Spleen (tissue), 11 donors: ENCODE data around the gene NPNT. TPM values are rescaled to one million over a fixed set of nuclear protein-coding genes. Genes with fewer than 3 reads are reported as not detected.
A peak's percentile ranks its signal among the peaks of the same experiment; 100 is the strongest.

Experiments
- DNase-seq: peaks from one replicate; pipeline ENCODE4 v3.0.0-alpha.2; 2020
- H3K27ac ChIP-seq, 8 donors: fragments of 200-600 bp; sonication (generic) in 7 of 8; 1 replicate in 4 of 8; 2 replicates in 4 of 8; pipeline versions ENCODE4 v1.5.0 to v1.8.0; 2016 to 2021; ENCODE audit warnings: inconsistent platforms in 4 of 8, mild to moderate bottlenecking in 4 of 8, moderate library complexity in 1 of 8
- H3K27me3 ChIP-seq, 7 donors: fragments of 200-600 bp; sonication (generic) in 6 of 7; replicated peaks in 1 of 7; 1 replicate in 4 of 7; 2 replicates in 3 of 7; pipeline versions ENCODE4 v1.5.0 to v1.8.0; 2016 to 2021; ENCODE audit warnings: inconsistent platforms in 3 of 7, mild to moderate bottlenecking in 1 of 7
- H3K36me3 ChIP-seq, 6 donors: fragments of 200-600 bp; sonication (generic) in 5 of 6; 1 replicate in 4 of 6; 2 replicates in 2 of 6; pipeline versions ENCODE4 v1.5.0 to v1.8.0; 2016 to 2021; ENCODE audit warnings: inconsistent platforms in 2 of 6
- H3K4me1 ChIP-seq, 6 donors: fragments of 200-600 bp; sonication (generic) in 5 of 6; 1 replicate in 3 of 6; 2 replicates in 3 of 6; pipeline versions ENCODE4 v1.5.0 to v1.8.0; 2016 to 2021; ENCODE audit warnings: inconsistent platforms in 3 of 6
- H3K4me3 ChIP-seq, 8 donors: fragments of 200-600 bp; sonication (generic) in 7 of 8; 1 replicate in 4 of 8; 2 replicates in 4 of 8; pipeline versions ENCODE4 v1.5.0 to v1.8.0; 2016 to 2021; ENCODE audit warnings: inconsistent platforms in 4 of 8, mild to moderate bottlenecking in 4 of 8, moderate library complexity in 2 of 8
- H3K9me3 ChIP-seq, 8 donors: fragments of 200-600 bp; sonication (generic) in 7 of 8; 1 replicate in 4 of 8; 2 replicates in 4 of 8; pipeline versions ENCODE4 v1.5.0 to v1.8.0; 2016 to 2021; ENCODE audit warnings: inconsistent platforms in 4 of 8
- POLR2A ChIP-seq, 3 donors: fragments of 450-650 bp; IDR thresholded peaks; one replicate each; pipeline ENCODE4 v1.5.1; 2017; ENCODE audit warnings: antibody characterized with exemption in 3 of 3, mild to moderate bottlenecking in 1 of 3
- POLR2AphosphoS5 ChIP-seq, 3 donors: sonication (generic); formaldehyde crosslinking; IDR thresholded peaks; one replicate each; pipeline ENCODE4 v1.5.1; 2017; ENCODE audit warnings: antibody characterized with exemption in 3 of 3
- WGBS, 5 donors: extraction: QIAGEN DNeasy Blood & Tissue Kit in 3 of 5; methylation state at CpG; one replicate each; pipeline versions ENCODE4 v1.1.5 to v1.1.7; 2013 to 2018; 5-methylcytosine and 5-hydroxymethylcytosine counted together
- intact Hi-C: fragments of 100-400 bp; cut with DNase I; formaldehyde crosslinking; loops from one replicate; pipeline ENCODE4 v1.15.0; 2023; ENCODE audit warnings: low total_unique reads
- polyA plus RNA-seq, 3 donors: library from polyadenylated mRNA; stranded (reverse); fragments of 200-250 nt; gene quantifications; one replicate each; pipeline ENCODE4 v1.2.1, GENCODE V29; 2013
- total RNA-seq, 7 donors: library from RNA; depleted of rRNA in 3 of 7; stranded (reverse); fragments of >200 nt in 3 of 7; fragmentation: NEBNext Ultra II Directional in 4 of 7; extraction: Animal tissue kit (Norgen Biotek cat#: 25700) in 4 of 7; gene quantifications; one replicate each; pipeline versions ENCODE4 v1.1.0 to v1.2.1, GENCODE V29; 2016 to 2021
- TF ChIP-seq, protein P1 (sequence below), 11 experiments: fragments of 200-600 bp in 7 of 11; fragments of 450-650 bp in 4 of 11; sonication (generic) in 4 of 11; IDR thresholded peaks in 8 of 11; conservative IDR thresholded peaks in 3 of 11; 1 replicate in 7 of 11; 2 replicates in 4 of 11; pipeline versions ENCODE4 v1.4.0 to v1.8.0; 2016 to 2021; ENCODE audit warnings: antibody characterized with exemption in 11 of 11, inconsistent platforms in 4 of 11, mild to moderate bottlenecking in 1 of 11
- donor health status: healthy with polysubstance abuse.
- donor health status: DM: no; HTN: no; CAD: no; lungs with moderate emphysema.
- donor health status: DM: no; HTN: no; CAD: no.
- donor health status: Bipolar disorder and iron deficiency.
- donor health status: healthy.
- donor health status: DM: no; HTN: no; CAD: no.
- donor health status: DM: yes; HTN: yes; CAD: no.

The NPNT gene
- total and polyA plus RNA-seq, 10 donors = 3.6 to 40.1 (median 14.0) TPM

DNA sequence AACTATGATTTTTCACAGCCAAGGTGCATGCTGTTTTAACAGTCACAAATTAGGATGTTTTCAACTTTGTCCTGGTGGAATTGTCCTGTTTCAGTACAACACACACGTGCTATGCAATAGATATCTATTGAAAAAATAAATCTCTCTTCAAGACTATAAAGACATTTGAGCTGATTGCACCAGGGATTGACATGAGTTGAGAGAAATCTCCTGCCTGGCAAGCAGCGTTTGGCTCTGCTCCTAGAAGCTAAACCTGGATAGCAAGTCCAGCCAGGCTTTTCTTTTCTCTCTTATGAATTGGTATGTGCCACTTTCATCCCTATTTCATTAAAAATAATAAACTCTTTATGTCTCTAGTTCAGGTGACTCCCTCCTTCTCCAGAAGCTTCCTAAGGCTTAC lies 16.6 kb upstream of the NPNT start:
- H3K4me3 ChIP-seq = no peak overlapping the region
- TF ChIP-seq, protein P1, sequence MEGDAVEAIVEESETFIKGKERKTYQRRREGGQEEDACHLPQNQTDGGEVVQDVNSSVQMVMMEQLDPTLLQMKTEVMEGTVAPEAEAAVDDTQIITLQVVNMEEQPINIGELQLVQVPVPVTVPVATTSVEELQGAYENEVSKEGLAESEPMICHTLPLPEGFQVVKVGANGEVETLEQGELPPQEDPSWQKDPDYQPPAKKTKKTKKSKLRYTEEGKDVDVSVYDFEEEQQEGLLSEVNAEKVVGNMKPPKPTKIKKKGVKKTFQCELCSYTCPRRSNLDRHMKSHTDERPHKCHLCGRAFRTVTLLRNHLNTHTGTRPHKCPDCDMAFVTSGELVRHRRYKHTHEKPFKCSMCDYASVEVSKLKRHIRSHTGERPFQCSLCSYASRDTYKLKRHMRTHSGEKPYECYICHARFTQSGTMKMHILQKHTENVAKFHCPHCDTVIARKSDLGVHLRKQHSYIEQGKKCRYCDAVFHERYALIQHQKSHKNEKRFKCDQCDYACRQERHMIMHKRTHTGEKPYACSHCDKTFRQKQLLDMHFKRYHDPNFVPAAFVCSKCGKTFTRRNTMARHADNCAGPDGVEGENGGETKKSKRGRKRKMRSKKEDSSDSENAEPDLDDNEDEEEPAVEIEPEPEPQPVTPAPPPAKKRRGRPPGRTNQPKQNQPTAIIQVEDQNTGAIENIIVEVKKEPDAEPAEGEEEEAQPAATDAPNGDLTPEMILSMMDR (IDR thresholded peaks at IDR 0.05 in 8 of 11, conservative IDR thresholded peaks at IDR 0.05 in 3 of 11) = no peak
- TF ChIP-seq POLR2AphosphoS5 (IDR thresholded peaks at IDR 0.05) = no peak
- no peak for TF ChIP-seq POLR2A (IDR thresholded peaks at IDR 0.05)
- H3K27ac ChIP-seq = no peak overlapping the region
- no peaks in the 10 kb centered on the region for H3K4me1 ChIP-seq
- DNase-seq = no peak
- intact Hi-C loops = no loop called here
- H3K36me3 ChIP-seq = no peaks in the 10 kb centered on the region
- H3K27me3 ChIP-seq = peaks cover 0 to 6% (median 0%) of the 10 kb centered on the region in 7 donors
- 68 to 76% (median 71%) methylated on average over 2 of the region's 2 CpGs for WGBS, 5 donors
- peaks cover 0 to 8% (median 0%) of the 10 kb centered on the region in 8 donors for H3K9me3 ChIP-seq

DNA sequence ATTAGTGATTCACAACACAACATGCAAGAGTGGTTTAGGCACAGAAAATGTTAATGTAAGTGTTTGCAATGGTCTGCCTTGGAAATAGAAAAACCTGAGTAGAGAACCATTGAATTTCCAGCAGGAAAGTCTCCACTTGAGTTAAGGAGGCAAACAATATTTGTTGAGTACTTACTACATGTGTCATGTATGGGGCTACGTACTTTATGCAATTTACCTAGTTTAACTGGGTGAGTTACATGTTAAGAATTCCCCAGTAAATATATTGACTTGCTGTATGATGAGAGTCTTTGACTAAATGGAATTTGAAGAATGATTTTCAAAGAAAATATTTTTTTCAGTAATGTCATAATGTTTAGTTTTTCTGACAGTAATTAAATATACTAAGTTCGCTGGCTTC lies 7.8 kb upstream of the NPNT start:
- WGBS, 5 donors = 72 to 90% (median 87%) methylated on average over 2 of the region's 2 CpGs
- H3K4me3 ChIP-seq = no peak overlapping the region
- DNase-seq = no peak
- TF ChIP-seq, protein P1 (IDR thresholded peaks at IDR 0.05 in 8 of 11, conservative IDR thresholded peaks at IDR 0.05 in 3 of 11) = no peak
- TF ChIP-seq POLR2AphosphoS5 (IDR thresholded peaks at IDR 0.05) = no peak
- H3K27ac ChIP-seq = no peak overlapping the region
- no peaks in the 10 kb centered on the region for H3K4me1 ChIP-seq
- intact Hi-C loops = no loop called here
- no peaks in the 10 kb centered on the region for H3K36me3 ChIP-seq
- peaks cover 0 to 10% (median 0%) of the 10 kb centered on the region in 8 donors for H3K9me3 ChIP-seq
- H3K27me3 ChIP-seq = peaks cover 0 to 11% (median 0%) of the 10 kb centered on the region in 7 donors

DNA sequence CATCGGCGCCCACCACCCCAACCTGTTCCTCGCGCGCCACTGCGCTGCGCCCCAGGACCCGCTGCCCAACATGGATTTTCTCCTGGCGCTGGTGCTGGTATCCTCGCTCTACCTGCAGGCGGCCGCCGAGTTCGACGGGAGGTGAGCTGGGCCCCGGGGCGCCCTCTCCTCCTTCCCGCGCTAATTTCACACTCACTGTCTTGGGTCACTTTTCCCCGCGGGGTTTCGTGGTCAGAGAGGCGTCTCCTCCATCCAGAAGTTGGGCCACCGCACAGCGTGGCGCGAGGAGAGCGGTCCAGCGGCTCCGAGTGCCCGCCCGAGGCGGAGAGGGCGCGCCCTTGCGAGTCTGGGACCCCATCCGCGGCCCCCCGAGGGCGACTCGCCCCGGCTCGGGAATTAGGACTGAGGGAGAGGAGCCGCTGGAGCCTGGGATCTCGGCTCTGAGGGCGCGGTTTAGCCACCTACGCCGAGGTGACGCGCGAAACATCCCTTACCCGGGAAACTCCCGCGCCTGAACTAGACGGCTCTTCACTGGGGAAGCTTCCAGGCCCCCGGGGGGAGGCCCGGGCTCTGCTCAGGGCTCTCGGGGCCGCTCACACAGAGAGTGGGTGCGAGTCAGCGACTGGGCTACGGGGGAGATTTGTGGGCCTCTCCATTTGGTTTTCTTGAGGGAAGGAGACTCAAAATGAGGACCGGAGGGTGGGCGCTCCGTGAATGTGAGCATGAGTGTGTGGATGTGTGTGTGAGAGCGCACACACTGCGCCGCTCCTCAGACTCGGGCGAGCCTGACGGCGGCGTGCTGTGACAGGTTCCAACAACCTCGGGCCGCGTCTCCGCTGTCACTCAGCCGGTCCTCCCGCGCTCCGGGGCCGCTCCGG lies 551 bp downstream of the NPNT start:
- TF ChIP-seq, protein P1 (IDR thresholded peaks at IDR 0.05 in 8 of 11, conservative IDR thresholded peaks at IDR 0.05 in 3 of 11) = peak in 1 of 11 experiments; percentile 33
- TF ChIP-seq POLR2A (IDR thresholded peaks at IDR 0.05) = no peak
- TF ChIP-seq POLR2AphosphoS5 (IDR thresholded peaks at IDR 0.05) = no peak
- Histone ChIP-seq H3K4me3 (peak overlapping the region; percentile 28 to 63 (median 40)), H3K9me3 (no peaks in the 10 kb centered on the region), H3K27ac (peak overlapping the region in 4 of 8 donors; percentile 27 to 73 (median 38)), H3K27me3 (peaks cover 0 to 74% (median 33%) of the 10 kb centered on the region in 7 donors), H3K4me1 (peaks cover 0 to 26% (median 18%) of the 10 kb centered on the region in 6 donors), H3K36me3 (no peaks in the 10 kb centered on the region)
- DNase-seq = no peak
- intact Hi-C loops = no loop called here
- 2 to 3% (median 2%) methylated on average over 46 to 84 of the region's 84 CpGs for WGBS, 5 donors

DNA sequence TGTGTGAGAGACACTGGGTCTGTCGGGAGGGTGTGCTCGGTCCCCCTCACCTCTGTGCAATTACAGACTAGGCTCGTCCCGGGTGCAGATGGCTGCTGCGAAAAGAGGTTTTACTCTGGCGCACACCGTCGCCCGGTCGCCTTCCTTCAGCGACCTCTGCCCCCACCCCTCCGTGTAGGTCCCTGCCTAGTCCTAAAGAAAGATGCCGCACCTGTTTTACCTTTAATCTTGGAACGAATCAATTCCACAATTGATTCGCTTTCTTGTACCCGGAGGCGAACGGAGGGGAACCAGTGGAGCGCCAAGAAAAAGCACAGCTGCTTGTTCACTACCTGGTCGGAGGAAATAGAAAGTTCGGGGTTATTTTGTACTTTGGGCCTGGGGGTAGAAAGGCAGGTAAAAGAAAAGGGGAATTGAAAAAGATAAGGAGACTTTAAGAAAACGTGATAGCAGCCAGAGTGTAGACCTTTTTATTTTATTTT lies 1.2 kb downstream of the NPNT start:
- intact Hi-C loops = no loop called here
- peaks cover 0 to 71% (median 33%) of the 10 kb centered on the region in 7 donors for H3K27me3 ChIP-seq
- TF ChIP-seq POLR2A (IDR thresholded peaks at IDR 0.05) = no peak
- TF ChIP-seq, protein P1 (IDR thresholded peaks at IDR 0.05 in 8 of 11, conservative IDR thresholded peaks at IDR 0.05 in 3 of 11) = no peak
- TF ChIP-seq POLR2AphosphoS5 (IDR thresholded peaks at IDR 0.05) = no peak
- H3K9me3 ChIP-seq = no peaks in the 10 kb centered on the region
- H3K4me3 ChIP-seq = peak overlapping the region in 7 of 8 donors; percentile 34 to 63 (median 41)
- H3K27ac ChIP-seq = peak overlapping the region in 3 of 8 donors; percentile 38 to 73 (median 38)
- no peak for DNase-seq
- WGBS, 5 donors = 3 to 8% (median 5%) methylated on average over 19 to 22 of the region's 22 CpGs
- H3K36me3 ChIP-seq = no peaks in the 10 kb centered on the region
- H3K4me1 ChIP-seq = peaks cover 0 to 26% (median 18%) of the 10 kb centered on the region in 6 donors
